ENCODE measurements around the gene LRRC46.
A peak's percentile ranks its signal among the peaks of the same experiment; 100 is the strongest.

Gene LRRC46

GRCh38 chr17:47831003-47831933 lies at the start of gene LRRC46, which contains the start of gene MRPL10:
TSS of gene LRRC46 (plus strand) at chr17:47831670. CDS start at chr17:47831990, 320 bp downstream.
TSS of gene MRPL10 (minus strand) at chr17:47831541. CDS start at chr17:47831511, 30 bp downstream.
- intact Hi-C loops (cut with DNase I): no loop called here
- peak; percentile 81 to 97 (median 92) for DNase-seq

DNA sequence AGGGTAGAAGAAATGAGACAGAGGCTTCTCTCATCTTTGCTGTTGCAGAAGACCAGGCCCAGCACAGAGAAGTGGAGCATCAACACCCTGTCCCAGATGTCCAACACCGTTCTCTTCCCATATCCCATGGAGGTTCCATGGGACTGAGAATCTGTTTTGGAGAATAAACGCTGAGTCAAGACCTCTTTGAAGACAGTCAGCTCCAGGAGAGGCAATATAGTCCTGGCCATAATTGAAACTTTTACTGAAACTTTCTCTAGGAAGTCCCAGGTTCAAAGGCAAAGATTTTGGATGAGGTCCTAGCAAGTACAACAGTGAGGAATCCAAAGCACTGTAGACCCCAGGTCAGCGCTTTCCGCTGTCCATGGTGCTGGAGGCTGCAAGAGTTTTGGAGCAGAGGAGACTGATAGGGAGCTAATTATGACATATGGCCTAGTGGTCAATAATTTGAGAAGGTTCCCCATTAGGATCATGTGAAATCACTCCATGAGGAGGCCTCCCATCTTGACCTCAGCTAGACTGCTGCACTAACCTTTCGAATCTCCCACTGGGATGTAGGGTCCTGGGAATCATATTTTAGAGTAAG lies 45.8 kb upstream of the LRRC46 start:
- no peak for DNase-seq
- intact Hi-C loops (cut with DNase I): no loop called here

- intact Hi-C loops (cut with DNase I): no loop called here
- peak; percentile 16 to 79 (median 54) for DNase-seq
Observed at GRCh38 chr17:47789611-47790561, 41.6 kb upstream of the LRRC46 start.

- intact Hi-C loops (cut with DNase I): no loop called here
- DNase-seq: peak in 1 of 42 donors; percentile 19
Observed at GRCh38 chr17:47791025-47791424, 40.4 kb upstream of the LRRC46 start.

DNA sequence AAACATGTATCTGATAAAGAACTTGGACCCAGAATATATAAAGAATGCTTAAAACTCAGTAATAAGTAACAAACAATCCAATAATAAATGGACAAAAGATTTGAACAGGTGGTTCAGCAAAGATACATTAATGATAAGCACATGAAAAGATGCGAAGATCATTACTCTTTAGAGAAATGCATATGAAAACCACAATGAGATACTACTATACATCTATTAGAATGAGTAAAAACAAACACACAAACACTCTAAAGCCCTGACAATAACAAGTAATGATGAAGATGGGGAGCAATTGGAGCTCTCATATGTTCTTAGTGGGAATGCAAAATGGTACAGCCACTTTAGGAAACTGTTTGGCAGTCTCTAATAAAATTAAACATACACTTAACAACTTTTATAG lies 39.0 kb upstream of the LRRC46 start:
- intact Hi-C loops (cut with DNase I): no loop called here

DNA sequence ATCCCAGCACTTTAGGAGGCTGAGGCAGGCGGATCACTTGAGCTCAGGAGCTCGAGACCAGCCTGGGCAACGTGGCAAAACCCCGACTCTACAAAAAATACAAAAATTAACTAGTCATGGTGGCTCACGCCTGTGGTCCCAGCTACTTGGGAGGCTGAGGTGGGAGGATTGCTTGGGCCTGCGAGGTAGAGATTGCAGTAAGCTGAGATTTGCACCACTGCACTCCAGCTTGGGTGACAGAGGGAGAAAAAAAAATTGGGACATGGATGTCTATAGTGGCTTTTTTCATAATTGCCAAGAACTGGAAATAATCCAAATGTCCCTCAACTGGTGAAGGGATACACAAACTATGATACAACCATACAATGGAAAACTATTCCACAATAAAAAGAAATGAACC lies 38.5 kb upstream of the LRRC46 start:
- intact Hi-C loops (cut with DNase I): no loop called here
- no peak for DNase-seq

More for the DNA sequence above, 39.0 kb upstream of the LRRC46 start:
- no peak for DNase-seq

DNA sequence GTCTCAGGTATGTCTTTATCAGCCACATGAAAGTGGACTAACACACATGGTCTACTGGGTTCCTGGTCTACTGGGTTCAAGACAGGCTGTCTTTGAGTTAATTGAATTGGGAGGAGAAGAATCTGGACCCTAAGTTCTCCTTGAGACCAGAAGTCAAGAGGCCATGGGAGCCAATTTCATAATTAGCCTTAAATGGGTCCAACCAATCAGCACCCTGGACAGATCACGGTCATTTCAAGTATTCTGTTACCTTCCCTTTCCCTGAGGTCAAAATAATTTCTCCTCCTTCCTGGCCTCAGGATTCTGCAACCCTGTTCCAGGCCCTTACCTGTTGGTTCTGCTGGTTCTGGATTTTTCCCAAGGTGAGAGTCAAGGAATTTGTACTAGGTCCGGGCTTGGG lies 33.7 kb upstream of the LRRC46 start:
- intact Hi-C loops (cut with DNase I): no loop called here

GRCh38 chr17:47800686-47801085 lies 30.8 kb upstream of the LRRC46 start:
- no peak for DNase-seq
- intact Hi-C loops (cut with DNase I): loop anchor here (10.0 kb wide), 1 partner anchor 106 kb away; the partner anchor contains the start of gene TBKBP1

More for the DNA sequence above, 33.7 kb upstream of the LRRC46 start:
- DNase-seq: no peak

- DNase-seq: peak in 1 of 42 donors; percentile 10
- intact Hi-C loops (cut with DNase I): loop anchor here (10.0 kb wide), 1 partner anchor 106 kb away; the partner anchor contains the start of gene TBKBP1
Observed at GRCh38 chr17:47801176-47801765, 30.2 kb upstream of the LRRC46 start.

- intact Hi-C loops (cut with DNase I): loop anchor here (10.0 kb wide), 1 partner anchor 107 kb away; the partner anchor contains the start of gene TBKBP1
- no peak for DNase-seq
Observed at GRCh38 chr17:47801906-47802305, 29.6 kb upstream of the LRRC46 start.

DNA sequence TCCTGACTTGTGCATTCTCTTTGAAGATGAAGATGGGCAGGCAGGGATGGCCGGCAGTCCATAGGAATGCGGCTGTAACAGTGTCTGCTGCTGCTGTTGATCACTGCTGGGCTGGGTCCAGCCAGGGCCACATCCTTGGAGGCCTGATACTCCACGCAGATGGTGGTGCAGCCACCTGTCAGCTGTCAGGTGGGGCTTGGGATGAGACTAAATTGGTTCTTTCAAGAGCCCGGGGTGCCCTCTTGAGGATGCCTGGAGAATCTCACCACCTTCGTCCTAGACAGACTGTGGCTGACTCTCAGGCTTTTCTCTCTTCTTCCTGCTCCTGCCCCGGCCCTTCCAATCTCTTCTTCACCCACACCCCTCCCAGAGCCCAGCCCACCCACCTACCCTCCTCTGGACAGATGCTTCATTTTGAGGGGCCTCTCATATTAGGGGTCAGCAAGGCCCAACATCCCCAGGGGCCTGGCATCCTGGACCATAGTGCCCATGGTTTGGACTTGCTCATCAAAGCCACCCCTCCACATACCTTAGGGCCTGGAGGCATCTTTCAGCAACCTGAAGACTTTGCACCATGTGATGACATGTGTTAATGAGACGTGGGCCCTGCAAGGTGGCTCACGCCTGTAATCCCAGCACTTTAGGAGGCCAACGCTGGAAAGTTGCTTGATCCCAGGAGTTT lies 29.0 kb upstream of the LRRC46 start:
- intact Hi-C loops (cut with DNase I): loop anchor here (10.0 kb wide), 1 partner anchor 108 kb away; the partner anchor contains the start of gene TBKBP1
- DNase-seq: peak; percentile 13 to 82 (median 54)

GRCh38 chr17:47803201-47803600 lies 28.3 kb upstream of the LRRC46 start:
- intact Hi-C loops (cut with DNase I): loop anchor here (10.0 kb wide), 1 partner anchor 108 kb away; the partner anchor contains the start of gene TBKBP1
- DNase-seq: peak in 2 of 42 donors; percentile 2 to 27

DNA sequence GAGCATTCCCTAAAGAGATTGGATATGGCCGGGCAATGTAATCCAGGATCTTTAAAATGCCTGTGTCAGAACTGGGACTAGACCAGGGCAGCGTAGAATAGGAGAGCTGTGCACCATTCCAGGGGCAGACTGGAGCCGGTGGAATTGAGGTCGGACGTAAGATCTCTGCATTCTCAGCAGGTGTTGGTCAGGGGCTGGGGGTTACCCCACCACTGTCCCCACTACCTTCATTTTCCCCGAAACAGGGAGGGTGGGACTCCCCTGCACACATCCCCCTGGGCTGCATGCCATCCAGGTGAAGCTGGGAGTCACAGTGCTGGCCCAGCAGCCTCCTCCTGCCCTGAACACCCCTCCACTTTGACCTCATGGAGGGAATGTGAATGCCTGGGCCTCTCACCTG lies 27.7 kb upstream of the LRRC46 start:
- intact Hi-C loops (cut with DNase I): loop anchor here (10.0 kb wide), 1 partner anchor 109 kb away; the partner anchor contains the start of gene TBKBP1
- DNase-seq: peak in 1 of 42 donors; percentile 9

DNA sequence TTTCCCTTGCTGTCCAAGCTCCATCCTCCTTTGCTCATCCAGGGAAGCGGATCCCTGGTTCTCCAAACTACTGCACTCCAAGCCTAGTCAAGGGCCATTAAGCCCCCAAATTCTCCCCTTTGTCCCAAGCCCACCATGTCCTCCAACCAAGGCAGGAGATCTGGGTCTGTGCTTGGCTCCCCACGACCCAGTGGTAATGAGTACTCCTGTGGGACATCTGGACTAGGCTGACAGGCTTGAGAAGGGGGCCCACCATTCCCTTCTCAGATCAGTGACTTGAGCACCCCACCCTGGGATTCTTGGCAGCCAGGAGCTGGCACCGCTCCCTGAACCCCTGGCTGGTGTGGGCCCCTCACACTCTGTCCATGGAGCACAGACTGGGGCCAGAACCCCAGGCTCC lies 27.0 kb upstream of the LRRC46 start:
- intact Hi-C loops (cut with DNase I): loop anchor here (10.0 kb wide), 1 partner anchor 110 kb away; the partner anchor contains the start of gene TBKBP1

DNA sequence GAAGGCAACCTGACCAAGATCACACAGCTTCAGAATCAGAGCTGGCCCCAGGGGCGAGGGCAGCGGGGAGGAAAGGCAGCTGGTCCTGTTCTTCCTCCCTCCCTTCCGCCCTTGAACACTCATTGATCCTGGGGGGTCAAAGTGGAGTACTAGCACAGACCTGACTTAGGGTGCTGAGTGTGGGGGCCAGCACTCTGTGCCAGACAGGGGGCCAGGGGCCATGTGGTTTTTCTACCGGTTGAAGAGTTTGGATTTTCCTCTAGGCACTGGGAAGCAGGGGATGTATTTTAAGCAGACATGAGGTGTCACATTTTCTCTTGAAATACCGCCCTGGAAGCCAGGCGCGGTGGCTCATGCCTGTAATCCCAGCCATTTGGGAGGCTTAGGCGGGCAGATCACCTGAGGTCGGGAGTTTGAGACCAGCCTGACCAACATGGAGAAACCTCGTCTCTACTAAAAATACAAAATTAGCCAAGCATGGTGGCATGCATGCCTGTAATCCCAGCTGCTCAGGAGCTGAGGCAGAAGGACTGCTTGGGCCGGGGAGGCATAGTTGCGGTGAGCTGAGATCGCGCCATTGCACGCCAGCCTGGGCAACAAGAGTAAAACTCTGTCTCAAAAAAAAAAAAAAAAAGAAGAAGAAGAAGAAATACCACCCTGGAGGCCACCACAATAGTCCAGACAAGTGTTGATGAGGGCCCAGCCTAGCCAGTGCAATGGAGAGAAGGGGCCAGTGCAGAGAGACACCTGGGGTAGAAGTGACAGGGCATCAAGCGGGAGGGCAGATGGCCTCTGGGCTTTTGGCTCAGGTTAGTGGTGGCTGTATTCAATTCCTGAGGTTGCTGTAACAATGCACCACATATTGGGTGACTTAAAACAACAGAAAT lies 25.2 kb upstream of the LRRC46 start:
- intact Hi-C loops (cut with DNase I): loop anchor here (10.0 kb wide), 1 partner anchor 111 kb away; the partner anchor contains the start of gene TBKBP1
- DNase-seq: peak in 2 of 42 donors; percentile 1 to 10

More for the DNA sequence above, 27.0 kb upstream of the LRRC46 start:
- DNase-seq: no peak

- intact Hi-C loops (cut with DNase I): loop anchor here (10.0 kb wide), 1 partner anchor 112 kb away; the partner anchor contains the start of gene TBKBP1
- peak in 2 of 42 donors; percentile 1 to 21 for DNase-seq
Observed at GRCh38 chr17:47806913-47807255, 24.6 kb upstream of the LRRC46 start.
